Neural cell (in vitro differentiated cells): ENCODE results near the gene MYEOV.

Experiments
- CTCF ChIP-seq: fragments of 450-650 bp; IDR thresholded peaks from 2 replicates; pipeline ENCODE4 v1.5.1; 2014; ENCODE audit warnings: antibody characterized with exemption, mild to moderate bottlenecking, moderate library complexity; ENCODE audit not compliant: poor library complexity, severe bottlenecking
- EP300 ChIP-seq: fragments of 450-650 bp; conservative IDR thresholded peaks from 2 replicates; pipeline ENCODE4 v1.6.1; 2014; ENCODE audit warnings: antibody characterized with exemption, mild to moderate bottlenecking, moderate library complexity; ENCODE audit not compliant: poor library complexity, severe bottlenecking
- EZH2 ChIP-seq: fragments of 200-600, 300-800 bp; shearing (Covaris generic), sonication (generic); IDR thresholded peaks from 2 replicates; pipeline ENCODE4 v1.6.1; 2014; ENCODE audit warnings: antibody characterized with exemption, low read length, borderline replicate concordance, mild to moderate bottlenecking; ENCODE audit not compliant: insufficient read depth, poor library complexity, severe bottlenecking
- MXI1 ChIP-seq: fragments of 450-650 bp; conservative IDR thresholded peaks from 2 replicates; pipeline ENCODE4 v1.6.1; 2014; ENCODE audit warnings: antibody characterized with exemption, mild to moderate bottlenecking; ENCODE audit not compliant: poor library complexity, severe bottlenecking
- POLR2AphosphoS5 ChIP-seq: IDR thresholded peaks from 2 replicates; pipeline ENCODE4 v1.6.1; 2012
- RAD21 ChIP-seq: fragments of 450-650 bp; conservative IDR thresholded peaks from 2 replicates; pipeline ENCODE4 v1.6.1; 2014; ENCODE audit warnings: antibody characterized with exemption, mild to moderate bottlenecking, moderate library complexity
- REST ChIP-seq: IDR thresholded peaks from 2 replicates; pipeline ENCODE4 v1.6.1; 2012; ENCODE audit warnings: borderline replicate concordance
- TAF1 ChIP-seq: IDR thresholded peaks from 2 replicates; pipeline ENCODE4 v1.6.1; 2012; ENCODE audit warnings: low read depth

DNA sequence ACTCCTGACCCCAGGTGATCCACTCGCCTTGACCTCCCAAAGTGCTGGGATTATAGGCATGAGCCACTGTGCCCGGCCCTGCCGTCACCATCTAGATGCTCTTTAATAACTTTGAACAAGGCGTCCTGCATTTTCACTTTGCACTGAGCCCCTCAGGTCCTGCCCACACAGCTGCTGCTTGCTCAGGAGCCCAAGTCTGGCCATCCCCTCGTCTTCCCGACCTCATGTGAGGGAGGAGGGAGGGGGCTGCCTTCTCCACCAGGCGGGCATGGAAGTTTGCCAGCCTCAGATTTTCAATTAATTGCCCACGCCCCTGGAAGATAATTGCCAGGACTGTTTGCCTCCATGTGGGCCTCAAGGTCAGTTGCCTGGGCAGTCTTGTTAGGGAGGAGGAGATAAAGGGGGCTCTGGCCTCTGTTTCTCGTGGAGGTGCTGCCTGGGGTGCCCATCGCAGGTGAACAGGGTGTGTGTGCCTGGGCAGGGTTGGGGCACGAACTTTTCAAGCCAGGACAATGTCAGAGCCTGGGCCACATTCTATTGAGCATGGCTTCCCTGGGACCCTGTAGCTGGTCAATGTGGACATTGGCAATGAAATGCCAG, 27.9 kb upstream of the MYEOV start:
- no peak for TF ChIP-seq CTCF
- no peak for TF ChIP-seq REST
- TF ChIP-seq EZH2: no peak
- TF ChIP-seq POLR2AphosphoS5: no peak
- no peak for TF ChIP-seq RAD21
- no peak for TF ChIP-seq TAF1
- TF ChIP-seq EP300: no peak
- no peak for TF ChIP-seq MXI1
